ENCODE measurements around the gene BDNF. TPM values are rescaled to one million over a fixed set of nuclear protein-coding genes. Genes with fewer than 3 reads are reported as not detected.

The BDNF gene
- total and polyA plus RNA-seq, 2 donors (not counting 3 experiments of a cell fraction or from before 2014, with no cell fraction given) = 3.1 to 3.6 TPM

DNA sequence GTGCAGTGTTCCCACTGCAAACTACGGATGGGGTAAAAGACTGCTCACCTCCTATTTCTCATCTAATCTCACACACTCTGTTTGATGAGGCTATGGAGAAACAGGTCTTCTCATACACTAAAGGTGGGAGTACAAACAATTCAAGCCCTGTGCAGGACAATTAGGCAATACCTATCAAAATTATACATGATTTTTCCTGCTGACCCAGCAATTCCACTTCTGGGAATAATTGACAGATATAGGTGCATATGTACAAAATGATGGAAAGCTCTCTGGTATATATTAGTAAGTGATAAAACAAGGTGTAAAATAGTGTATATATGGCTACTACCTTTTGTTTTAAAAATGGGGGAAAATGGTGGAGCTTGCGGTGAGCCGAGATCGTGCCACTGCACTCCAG, 23.1 kb downstream of the BDNF start:
- FAIRE-seq (no peak), DNase-seq (ENCODE audit: low read depth, low spot score) (no peak)
- H3K4me3 ChIP-seq (replicated peaks in 1 of 3; ENCODE audit: insufficient read depth in 1 of 3, low read depth in 1 of 3, low read length in 3 of 3) = no peak overlapping the region
- no peaks in the 10 kb centered on the region for H3K4me1 ChIP-seq (ENCODE audit: control insufficient read depth, extremely low read depth, insufficient read depth, low read length)
- H3K9me3 ChIP-seq (replicated peaks; ENCODE audit: control insufficient read depth, insufficient read depth, low read length) = no peaks in the 10 kb centered on the region
- H3K9me1 ChIP-seq (replicated peaks; ENCODE audit: control insufficient read depth, extremely low read depth, insufficient read depth, low read length) = no peaks in the 10 kb centered on the region
- no peaks in the 10 kb centered on the region for H3K79me2 ChIP-seq (ENCODE audit: control insufficient read depth, insufficient read depth, low read length)
- CTCF ChIA-PET = interaction anchor here (1.2 kb wide), 1 partner anchor 18 kb away, joined by 3 read pairs; no protein-coding TSS in a partner anchor
- no peak overlapping the region for H2AFZ ChIP-seq (ENCODE audit: low read depth, low read length)
- H4K20me1 ChIP-seq (replicated peaks; ENCODE audit: control insufficient read depth, extremely low read depth, insufficient read depth, low read length) = no peaks in the 10 kb centered on the region
- POLR2A ChIA-PET = no interaction called here
- BruUV-seq (replicated peaks) = no TSS peak
- H3K4me2 ChIP-seq (ENCODE audit: insufficient read depth, low read length) = no peak overlapping the region
- no peak for TF ChIP-seq MYC (IDR thresholded peaks at IDR 0.05; ENCODE audit: low read depth, low read length)
- TF ChIP-seq EZH2 (IDR thresholded peaks at IDR 0.05; ENCODE audit: borderline replicate concordance, low read depth, low read length, severe bottlenecking) = no peak
- TF ChIP-seq FOS (IDR thresholded peaks at IDR 0.05; ENCODE audit: borderline replicate concordance, insufficient read depth, low read length) = no peak
- no peak for TF ChIP-seq JUN (IDR thresholded peaks at IDR 0.05; ENCODE audit: borderline replicate concordance, insufficient read depth, insufficient read length, low read depth)
- TF ChIP-seq POLR2A (IDR thresholded peaks at IDR 0.05; ENCODE audit: low read depth, low read length) = no peak
- TF ChIP-seq, protein P1, sequence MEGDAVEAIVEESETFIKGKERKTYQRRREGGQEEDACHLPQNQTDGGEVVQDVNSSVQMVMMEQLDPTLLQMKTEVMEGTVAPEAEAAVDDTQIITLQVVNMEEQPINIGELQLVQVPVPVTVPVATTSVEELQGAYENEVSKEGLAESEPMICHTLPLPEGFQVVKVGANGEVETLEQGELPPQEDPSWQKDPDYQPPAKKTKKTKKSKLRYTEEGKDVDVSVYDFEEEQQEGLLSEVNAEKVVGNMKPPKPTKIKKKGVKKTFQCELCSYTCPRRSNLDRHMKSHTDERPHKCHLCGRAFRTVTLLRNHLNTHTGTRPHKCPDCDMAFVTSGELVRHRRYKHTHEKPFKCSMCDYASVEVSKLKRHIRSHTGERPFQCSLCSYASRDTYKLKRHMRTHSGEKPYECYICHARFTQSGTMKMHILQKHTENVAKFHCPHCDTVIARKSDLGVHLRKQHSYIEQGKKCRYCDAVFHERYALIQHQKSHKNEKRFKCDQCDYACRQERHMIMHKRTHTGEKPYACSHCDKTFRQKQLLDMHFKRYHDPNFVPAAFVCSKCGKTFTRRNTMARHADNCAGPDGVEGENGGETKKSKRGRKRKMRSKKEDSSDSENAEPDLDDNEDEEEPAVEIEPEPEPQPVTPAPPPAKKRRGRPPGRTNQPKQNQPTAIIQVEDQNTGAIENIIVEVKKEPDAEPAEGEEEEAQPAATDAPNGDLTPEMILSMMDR (IDR thresholded peaks at IDR 0.05; ENCODE audit: extremely low read depth in 1 of 2, insufficient read depth in 1 of 2, low read depth in 1 of 2, low read length in 2 of 2) = no peak
- TF ChIP-seq GATA2 (IDR thresholded peaks at IDR 0.05; ENCODE audit: insufficient read depth, insufficient read length, low read depth, low read length) = no peak
- no peak for TF ChIP-seq POLR2AphosphoS5 (IDR thresholded peaks at IDR 0.05; ENCODE audit: insufficient read depth, low read depth, low read length)
- TF ChIP-seq, protein P2, sequence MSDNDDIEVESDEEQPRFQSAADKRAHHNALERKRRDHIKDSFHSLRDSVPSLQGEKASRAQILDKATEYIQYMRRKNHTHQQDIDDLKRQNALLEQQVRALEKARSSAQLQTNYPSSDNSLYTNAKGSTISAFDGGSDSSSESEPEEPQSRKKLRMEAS (IDR thresholded peaks at IDR 0.05; ENCODE audit: insufficient read depth, insufficient read length) = no peak
- H3K27ac ChIP-seq (ENCODE audit: insufficient read depth, low read depth, low read length) = no peak overlapping the region
- H3K36me3 ChIP-seq (ENCODE audit: control insufficient read depth in 2 of 2, extremely low read depth in 1 of 2, insufficient read depth in 2 of 2, low read length in 2 of 2) = no peaks in the 10 kb centered on the region
- H3K27me3 ChIP-seq (ENCODE audit: control insufficient read depth in 2 of 2, insufficient read depth in 2 of 2, low read length in 2 of 2) = no peaks in the 10 kb centered on the region
- intact Hi-C loops (cut with micrococcal nuclease) = no loop called here
- H3K9ac ChIP-seq (replicated peaks; ENCODE audit: extremely low read depth, insufficient read depth, low read length) = no peak overlapping the region
- dilution Hi-C loops (cut with MboI; ENCODE audit: extremely low pct_ligation_motif_present, low sequenced_read_pairs) = no loop called here

Data from endothelial cell of umbilical vein (primary cell).